Upper lobe of left lung (tissue), 4 donors: ENCODE results near the gene CYGB.

Experiments
- CTCF ChIP-seq, 6 experiments: fragments of 450-650 bp in 4 of 6; fragments of 200-600 bp in 2 of 6; sonication (generic) in 2 of 6; IDR thresholded peaks; one replicate each; pipeline ENCODE4 v1.5.1; 2016 to 2019; ENCODE audit warnings: antibody characterized with exemption in 6 of 6
- EP300 ChIP-seq, 4 donors: sonication (generic); formaldehyde crosslinking; IDR thresholded peaks; one replicate each; pipeline ENCODE4 v1.5.1; 2017; ENCODE audit warnings: antibody characterized with exemption in 4 of 4, control low read depth in 2 of 4

- TF ChIP-seq CTCF (IDR thresholded peaks at IDR 0.05) (no peak), EP300 (IDR thresholded peaks at IDR 0.05) (no peak)
Measured at GRCh38 chr17:76512366-76513305, 24.9 kb downstream of the CYGB start.
